ENCODE measurements around the gene ADAMTS7. TPM values are rescaled to one million over a fixed set of nuclear protein-coding genes. Genes with fewer than 3 reads are reported as not detected.

ADAMTS7 gene
- total and polyA plus RNA-seq, 10 donors = 0.47 to 15.0 (median 8.2) TPM

DNA sequence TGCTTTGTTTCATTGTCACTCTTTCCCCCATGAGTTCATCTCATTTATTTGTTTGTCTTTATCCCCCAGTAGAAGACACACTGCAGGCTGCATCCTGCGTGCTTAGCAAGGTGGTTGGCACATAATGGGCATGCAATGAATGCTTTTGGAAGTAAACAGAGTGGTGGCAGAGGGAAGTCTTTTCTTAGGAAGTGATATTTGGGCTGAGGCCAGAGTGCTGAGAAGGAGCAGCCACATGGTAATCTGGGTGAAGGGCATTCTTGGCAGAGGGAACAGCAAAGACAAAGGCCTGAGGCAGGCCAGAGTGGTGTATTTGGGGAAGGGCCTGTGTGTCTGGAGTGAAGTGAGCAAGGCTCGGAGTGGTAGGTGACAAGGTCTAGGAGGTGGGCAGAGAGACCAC is 17.7 kb upstream of the ADAMTS7 start:
- Histone ChIP-seq H3K36me3 (no peaks in the 10 kb centered on the region), H3K27ac (no peak overlapping the region), H3K27me3 (replicated peaks in 1 of 7) (peaks cover 0 to 28% (median 11%) of the 10 kb centered on the region in 7 donors), H3K4me1 (peaks cover 3 to 37% (median 18%) of the 10 kb centered on the region in 6 donors), H3K4me3 (no peak overlapping the region), H3K9me3 (no peaks in the 10 kb centered on the region)
- WGBS, 5 donors = 78 to 89% (median 81%) methylated on average over 2 of the region's 2 CpGs
- DNase-seq = no peak
- TF ChIP-seq, protein P1, sequence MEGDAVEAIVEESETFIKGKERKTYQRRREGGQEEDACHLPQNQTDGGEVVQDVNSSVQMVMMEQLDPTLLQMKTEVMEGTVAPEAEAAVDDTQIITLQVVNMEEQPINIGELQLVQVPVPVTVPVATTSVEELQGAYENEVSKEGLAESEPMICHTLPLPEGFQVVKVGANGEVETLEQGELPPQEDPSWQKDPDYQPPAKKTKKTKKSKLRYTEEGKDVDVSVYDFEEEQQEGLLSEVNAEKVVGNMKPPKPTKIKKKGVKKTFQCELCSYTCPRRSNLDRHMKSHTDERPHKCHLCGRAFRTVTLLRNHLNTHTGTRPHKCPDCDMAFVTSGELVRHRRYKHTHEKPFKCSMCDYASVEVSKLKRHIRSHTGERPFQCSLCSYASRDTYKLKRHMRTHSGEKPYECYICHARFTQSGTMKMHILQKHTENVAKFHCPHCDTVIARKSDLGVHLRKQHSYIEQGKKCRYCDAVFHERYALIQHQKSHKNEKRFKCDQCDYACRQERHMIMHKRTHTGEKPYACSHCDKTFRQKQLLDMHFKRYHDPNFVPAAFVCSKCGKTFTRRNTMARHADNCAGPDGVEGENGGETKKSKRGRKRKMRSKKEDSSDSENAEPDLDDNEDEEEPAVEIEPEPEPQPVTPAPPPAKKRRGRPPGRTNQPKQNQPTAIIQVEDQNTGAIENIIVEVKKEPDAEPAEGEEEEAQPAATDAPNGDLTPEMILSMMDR (IDR thresholded peaks at IDR 0.05 in 8 of 11, conservative IDR thresholded peaks at IDR 0.05 in 3 of 11) = no peak
- TF ChIP-seq POLR2AphosphoS5 (IDR thresholded peaks at IDR 0.05) (no peak), POLR2A (IDR thresholded peaks at IDR 0.05) (no peak)
- intact Hi-C loops (cut with DNase I; ENCODE audit: low total_unique reads) = no loop called here

DNA sequence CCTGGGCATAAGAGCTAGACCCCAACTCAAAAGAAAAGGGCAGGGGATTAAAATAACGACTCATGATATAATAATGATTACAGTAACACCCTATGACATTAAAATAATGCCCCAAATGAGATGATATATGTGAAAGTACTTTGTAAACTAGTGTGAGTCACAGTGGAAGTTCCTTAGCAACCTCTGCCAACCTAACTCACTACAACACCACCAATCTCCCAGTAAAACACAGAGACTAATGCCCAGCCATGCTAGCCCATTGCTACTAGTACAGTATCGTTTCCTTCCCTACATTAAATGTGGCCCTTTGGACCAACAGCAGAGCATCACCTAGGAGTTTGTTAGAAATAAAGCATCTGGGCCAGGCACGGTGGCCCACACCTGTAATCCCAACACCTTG is 11.2 kb upstream of the ADAMTS7 start:
- intact Hi-C loops (cut with DNase I; ENCODE audit: low total_unique reads) = no loop called here
- TF ChIP-seq POLR2A (IDR thresholded peaks at IDR 0.05) (no peak), POLR2AphosphoS5 (IDR thresholded peaks at IDR 0.05) (no peak)
- TF ChIP-seq, protein P1 (IDR thresholded peaks at IDR 0.05 in 8 of 11, conservative IDR thresholded peaks at IDR 0.05 in 3 of 11) = no peak
- Histone ChIP-seq H3K36me3 (no peaks in the 10 kb centered on the region), H3K27me3 (replicated peaks in 1 of 7) (no peaks in the 10 kb centered on the region), H3K4me3 (no peak overlapping the region), H3K27ac (no peak overlapping the region), H3K9me3 (no peaks in the 10 kb centered on the region), H3K4me1 (peaks cover 0 to 15% (median 9%) of the 10 kb centered on the region in 6 donors)
- no peak for DNase-seq
- 53 to 65% (median 58%) methylated on average over 3 of the region's 3 CpGs for WGBS, 5 donors

DNA sequence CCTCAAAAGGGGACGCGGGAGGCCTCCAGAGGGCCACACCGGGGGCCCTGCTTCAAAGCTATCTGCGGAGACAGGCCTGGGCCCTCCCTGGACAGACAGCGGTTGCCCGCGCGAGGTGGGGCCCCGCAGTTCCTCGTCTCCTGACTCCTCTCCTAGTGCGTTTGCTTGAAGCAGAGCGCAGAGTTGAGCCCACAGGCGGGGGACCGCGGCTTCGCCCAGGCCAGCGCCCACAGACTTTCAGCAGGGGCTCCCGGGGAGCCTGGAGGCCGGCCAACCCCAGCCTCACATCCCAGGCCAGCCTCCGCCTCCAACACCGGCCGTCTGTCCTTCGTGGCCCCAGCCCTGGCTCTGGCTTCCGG is 540 bp upstream of the ADAMTS7 start:
- WGBS, 5 donors = 22 to 44% (median 25%) methylated on average over 17 to 24 of the region's 24 CpGs
- DNase-seq = no peak
- intact Hi-C loops (cut with DNase I; ENCODE audit: low total_unique reads) = no loop called here
- Histone ChIP-seq H3K27ac (peak overlapping the region in 6 of 8 donors; percentile 29 to 78 (median 74)), H3K27me3 (replicated peaks in 1 of 7) (peaks cover 0 to 51% (median 19%) of the 10 kb centered on the region in 7 donors), H3K9me3 (peaks cover 0 to 9% (median 6%) of the 10 kb centered on the region in 8 donors), H3K4me3 (peak overlapping the region; percentile 50 to 92 (median 74)), H3K36me3 (no peaks in the 10 kb centered on the region), H3K4me1 (peaks cover 0 to 30% (median 23%) of the 10 kb centered on the region in 6 donors)
- TF ChIP-seq POLR2A (IDR thresholded peaks at IDR 0.05) = no peak
- TF ChIP-seq, protein P1 (IDR thresholded peaks at IDR 0.05 in 8 of 11, conservative IDR thresholded peaks at IDR 0.05 in 3 of 11) = peak in 6 of 11 experiments; percentile 4 to 45 (median 18)

- H3K4me1 ChIP-seq = peaks cover 0 to 30% (median 23%) of the 10 kb centered on the region in 6 donors
- peaks cover 0 to 51% (median 19%) of the 10 kb centered on the region in 7 donors for H3K27me3 ChIP-seq (replicated peaks in 1 of 7)
- H3K4me3 ChIP-seq = peak overlapping the region; percentile 50 to 92 (median 74)
- TF ChIP-seq POLR2AphosphoS5 (IDR thresholded peaks at IDR 0.05) = peak in 1 of 3 donors; percentile 40
- TF ChIP-seq POLR2A (IDR thresholded peaks at IDR 0.05) = no peak
- peaks cover 0 to 9% (median 6%) of the 10 kb centered on the region in 8 donors for H3K9me3 ChIP-seq
- intact Hi-C loops (cut with DNase I; ENCODE audit: low total_unique reads) = no loop called here
- WGBS, 5 donors = 1 to 7% (median 2%) methylated on average over 33 to 76 of the region's 76 CpGs
- peak; percentile 81 for DNase-seq
- no peaks in the 10 kb centered on the region for H3K36me3 ChIP-seq
- H3K27ac ChIP-seq = peak overlapping the region in 7 of 8 donors; percentile 19 to 78 (median 71)
Measured at GRCh38 chr15:78810362-78811123, 721 bp downstream of the ADAMTS7 start.
